NCI-H2171 treated with DMSO at 0.1 percent for 48 hours (cell line): ENCODE data around the gene GSE1.
A peak's percentile ranks its signal among the peaks of the same experiment; 100 is the strongest.

ENCODE experiments used
- DNase-seq: peaks from one replicate; lab custom pipeline; 2025; lab: John Stamatoyannopoulos, UW

The GSE1 gene

DNA sequence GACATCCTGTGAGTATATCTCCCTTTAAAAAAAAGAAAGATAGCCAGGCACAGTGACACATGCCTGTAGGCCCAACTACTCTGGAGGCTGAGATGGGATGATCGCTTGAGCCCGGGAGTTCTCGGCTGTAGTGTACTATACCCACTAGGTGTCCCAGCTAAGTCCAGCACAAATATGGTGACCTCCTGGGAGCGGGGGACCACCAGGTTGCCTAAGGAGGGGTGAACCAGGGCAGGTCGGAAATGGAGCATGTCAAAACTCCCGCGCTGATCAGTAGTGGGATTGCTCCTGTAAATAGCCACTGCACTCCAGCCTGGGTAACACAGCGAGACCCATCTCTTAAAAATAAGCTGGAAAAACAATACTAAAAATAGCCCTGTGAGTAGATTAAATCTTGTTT, 46.2 kb downstream of the GSE1 start:
- no peak for DNase-seq

DNA sequence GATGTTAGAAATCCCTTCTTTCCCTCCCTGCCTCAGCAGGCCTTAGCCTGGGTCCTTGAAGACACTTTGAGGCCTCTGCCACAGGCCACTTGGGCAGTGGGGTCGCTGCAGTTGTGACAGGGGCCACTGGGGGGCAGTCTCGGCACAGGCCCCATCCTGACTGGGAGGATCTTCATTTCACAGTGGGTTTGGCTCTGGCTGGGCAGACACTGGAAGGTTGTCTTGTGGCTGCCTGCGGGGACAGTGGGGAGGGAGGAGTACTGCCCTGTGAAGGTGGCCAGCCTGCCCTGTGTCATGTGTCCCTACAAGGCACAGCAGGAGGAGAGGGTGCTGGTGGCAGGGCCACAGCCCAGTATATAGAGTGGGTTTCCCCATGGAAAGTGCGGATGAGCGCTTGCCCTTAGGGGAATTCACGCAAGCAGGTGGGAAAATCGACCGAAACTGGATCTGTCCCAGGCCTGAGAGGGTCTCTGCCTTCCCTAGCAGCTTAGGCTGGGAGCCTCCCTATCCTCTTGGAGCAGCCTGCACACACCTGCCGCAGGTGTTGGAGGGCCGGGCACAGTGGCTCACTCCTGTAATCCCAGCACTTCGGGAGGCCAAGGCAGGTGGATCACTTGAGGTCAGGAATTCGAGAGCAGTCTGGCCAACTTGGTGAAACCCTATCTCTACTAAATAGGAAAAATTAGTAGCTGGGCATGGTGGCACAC, 46.8 kb downstream of the GSE1 start:
- peak; percentile 47 for DNase-seq

DNA sequence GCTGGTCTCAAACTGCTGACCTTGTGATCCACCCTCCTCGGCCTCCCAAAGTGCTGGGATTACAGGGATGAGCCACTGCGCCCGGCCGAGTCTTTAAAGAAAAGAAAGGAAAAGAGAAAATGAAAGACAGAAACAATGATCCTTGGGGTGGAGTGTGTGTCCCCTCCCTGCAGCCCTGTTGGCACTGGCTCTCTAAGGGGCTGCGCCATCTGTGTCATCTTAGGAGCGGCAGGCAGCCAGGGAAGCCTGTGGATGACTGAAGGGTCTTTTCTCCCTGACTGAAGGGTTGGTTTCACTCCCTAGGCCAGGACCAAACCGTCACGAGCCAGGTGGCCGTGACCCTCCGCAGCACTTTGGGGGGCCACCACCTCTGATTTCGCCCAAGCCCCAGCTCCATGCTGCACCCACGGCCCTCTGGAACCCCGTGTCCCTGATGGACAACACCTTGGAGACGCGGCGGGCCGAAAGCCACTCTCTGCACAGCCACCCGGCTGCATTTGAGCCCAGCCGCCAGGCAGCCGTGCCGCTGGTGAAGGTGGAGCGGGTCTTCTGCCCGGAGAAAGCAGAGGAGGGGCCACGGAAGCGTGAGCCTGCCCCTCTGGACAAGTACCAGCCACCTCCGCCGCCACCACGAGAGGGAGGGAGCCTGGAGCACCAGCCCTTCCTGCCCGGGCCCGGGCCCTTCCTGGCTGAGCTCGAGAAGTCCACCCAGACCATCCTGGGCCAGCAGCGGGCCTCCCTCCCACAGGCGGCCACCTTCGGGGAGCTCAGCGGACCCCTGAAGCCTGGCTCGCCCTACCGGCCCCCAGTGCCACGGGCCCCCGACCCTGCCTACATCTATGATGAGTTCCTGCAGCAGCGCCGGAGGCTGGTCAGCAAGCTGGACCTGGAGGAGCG, 48.0 kb downstream of the GSE1 start:
- no peak for DNase-seq

DNA sequence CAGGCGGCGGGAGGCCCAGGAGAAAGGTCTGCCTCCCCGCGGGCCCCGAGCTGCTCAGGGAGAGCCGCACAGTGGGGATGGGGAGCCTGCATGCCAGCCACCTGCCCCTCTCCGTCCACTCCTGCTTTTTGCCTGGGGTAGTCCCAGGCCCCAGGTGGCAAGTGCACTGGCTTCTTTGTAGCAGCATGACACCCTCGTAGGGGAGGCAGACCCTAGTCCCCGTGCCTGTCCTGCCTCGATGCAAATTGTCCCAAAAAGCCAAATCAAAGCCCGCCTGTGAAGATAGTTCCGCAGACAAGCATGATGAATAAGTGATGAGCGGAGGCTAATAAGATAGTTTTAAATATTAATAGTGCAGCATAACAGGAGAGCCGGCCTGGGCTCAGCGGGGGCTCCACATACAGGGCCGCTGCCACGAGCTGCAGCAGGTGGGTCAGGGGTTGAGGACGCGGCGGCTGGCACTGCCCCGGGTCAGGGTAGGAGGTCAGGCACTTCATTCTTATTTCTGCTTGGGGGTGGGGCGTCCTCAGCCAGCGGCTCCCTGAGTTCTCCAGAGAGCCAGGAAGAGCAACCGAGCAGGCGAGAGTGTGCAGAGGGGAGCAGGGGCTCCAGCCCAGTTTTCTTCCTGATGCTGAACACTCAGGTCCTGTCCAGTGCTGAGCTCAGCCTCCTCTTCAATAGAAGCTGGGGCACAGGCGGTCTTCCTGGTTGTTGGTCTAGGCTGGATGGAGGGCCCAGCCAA, 48.8 kb downstream of the GSE1 start:
- no peak for DNase-seq

DNA sequence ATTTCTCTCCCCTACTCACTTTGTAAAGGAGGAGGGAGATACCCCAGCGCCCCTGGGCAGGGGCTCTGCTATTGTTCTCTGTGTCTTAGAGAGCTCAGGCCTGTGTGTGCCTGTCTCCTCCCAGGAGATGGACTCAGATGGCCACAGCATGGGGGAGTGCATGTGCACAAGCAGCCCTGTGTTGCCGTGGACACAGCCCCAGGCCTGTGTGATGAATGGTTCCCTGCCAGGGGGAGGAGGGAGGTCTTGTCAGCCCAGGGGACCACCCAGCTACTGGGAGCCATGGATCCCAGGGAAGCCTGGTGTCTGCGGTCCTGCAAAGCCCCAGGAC, 49.3 kb downstream of the GSE1 start:
- DNase-seq = no peak

DNA sequence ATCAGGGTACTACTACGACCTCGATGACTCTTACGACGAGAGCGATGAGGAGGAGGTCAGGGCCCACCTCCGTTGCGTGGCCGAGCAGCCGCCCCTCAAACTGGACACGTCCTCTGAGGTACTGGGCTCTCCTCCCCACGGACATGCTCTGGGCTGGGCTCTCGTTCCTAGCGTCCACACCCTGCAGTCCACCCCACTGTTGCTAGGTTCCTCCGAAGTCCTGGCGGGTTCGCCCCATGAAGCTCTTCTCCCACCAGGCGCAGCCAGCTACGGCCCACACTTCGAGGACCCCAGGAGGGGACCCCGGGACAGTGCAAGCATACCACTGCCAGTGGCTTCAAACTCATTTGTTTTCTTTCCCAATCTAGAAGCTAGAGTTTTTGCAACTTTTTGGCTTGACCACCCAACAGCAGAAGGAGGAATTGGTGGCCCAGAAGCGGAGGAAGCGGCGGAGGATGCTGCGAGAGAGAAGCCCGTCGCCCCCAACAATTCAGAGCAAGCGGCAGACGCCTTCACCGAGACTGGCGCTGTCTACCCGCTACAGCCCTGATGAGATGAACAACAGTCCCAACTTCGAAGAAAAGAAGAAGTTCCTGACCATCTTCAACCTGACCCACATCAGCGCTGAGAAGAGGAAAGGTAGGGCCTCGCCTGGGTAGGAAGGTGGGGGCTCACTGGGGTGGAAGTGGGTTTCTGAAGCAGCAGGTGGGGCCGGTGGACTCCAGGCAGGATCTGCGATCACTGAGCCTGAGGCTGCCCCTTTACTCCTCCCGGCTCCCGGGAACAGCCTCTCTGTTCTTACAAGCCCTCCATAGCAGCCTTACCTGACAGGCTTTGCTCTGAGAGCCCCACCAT, 50.1 kb downstream of the GSE1 start:
- no peak for DNase-seq

DNA sequence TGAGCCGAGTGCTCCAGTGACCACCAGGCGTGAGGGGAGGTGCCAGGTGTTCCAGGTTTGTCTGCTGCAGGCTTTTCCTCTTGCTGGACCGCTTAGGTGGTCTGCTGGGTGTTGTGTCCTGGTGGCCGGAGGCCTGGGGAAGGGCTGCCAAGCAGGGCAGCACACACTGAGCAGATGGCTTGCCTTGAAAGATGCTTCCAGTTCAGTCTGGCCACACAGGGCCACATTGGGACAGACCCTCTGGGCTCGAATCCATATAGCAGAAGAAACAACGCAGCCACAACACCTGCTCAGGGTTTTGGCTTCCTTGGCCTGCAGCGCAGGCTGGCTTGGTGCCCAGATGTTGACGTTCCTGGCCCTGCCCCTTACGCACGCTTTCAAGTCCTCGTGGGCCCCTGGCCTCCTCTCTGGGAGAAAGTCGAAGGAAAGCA, 50.8 kb downstream of the GSE1 start:
- DNase-seq = peak; percentile 71

DNA sequence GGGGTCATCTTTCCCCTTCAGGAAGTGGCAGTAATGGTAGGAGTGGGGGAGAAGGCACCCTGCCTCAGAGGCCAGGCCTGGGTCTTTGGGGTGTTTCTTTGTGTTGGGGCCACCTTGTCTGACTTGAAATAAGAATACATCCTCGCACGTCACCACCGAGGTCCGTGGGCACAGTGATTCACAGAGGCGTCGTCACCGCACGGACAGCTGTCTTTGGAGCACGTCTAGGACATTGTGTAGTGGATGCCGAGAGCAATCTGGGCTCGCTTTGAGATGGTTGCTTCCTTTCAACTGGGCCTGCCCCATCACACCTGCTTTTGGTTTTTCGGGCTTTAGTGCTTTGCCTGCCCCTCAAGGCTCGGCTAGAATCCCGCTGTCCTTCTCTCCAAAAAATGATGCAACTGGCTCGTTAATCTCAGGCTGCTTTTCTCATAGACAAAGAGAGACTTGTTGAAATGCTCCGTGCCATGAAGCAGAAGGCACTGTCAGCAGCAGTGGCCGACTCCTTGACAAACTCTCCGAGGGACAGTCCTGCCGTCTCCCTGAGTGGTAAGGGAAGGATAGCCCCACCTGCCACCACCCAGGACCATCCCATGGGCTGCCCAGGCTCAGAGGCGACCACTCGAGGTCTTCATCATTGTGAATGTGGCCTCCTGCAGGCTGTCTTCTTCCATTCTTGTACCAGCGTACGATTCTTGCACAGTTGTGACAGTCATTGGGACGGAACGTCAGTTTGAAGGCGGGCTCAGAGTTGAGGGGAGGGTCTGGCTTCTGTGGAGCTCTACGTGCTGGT, 51.7 kb downstream of the GSE1 start:
- DNase-seq = no peak

DNA sequence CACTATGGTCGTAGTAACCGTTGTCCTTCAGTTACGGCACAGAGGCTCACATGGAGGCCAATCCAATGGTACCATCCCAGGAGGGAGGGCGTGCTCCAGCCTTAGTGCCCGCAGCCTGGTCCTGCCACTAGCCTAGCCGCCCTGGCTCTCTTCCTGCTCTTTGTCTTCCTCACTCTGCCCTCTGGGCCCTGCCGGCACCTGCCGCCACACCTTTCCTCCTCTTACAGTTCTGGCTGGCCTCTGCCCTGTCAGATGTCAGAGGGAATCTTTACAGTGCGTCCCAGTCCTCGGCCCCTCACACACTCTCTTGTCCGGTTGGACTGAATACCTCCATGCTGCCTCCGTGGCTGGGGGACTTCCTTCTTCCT, 52.2 kb downstream of the GSE1 start:
- no peak for DNase-seq

DNA sequence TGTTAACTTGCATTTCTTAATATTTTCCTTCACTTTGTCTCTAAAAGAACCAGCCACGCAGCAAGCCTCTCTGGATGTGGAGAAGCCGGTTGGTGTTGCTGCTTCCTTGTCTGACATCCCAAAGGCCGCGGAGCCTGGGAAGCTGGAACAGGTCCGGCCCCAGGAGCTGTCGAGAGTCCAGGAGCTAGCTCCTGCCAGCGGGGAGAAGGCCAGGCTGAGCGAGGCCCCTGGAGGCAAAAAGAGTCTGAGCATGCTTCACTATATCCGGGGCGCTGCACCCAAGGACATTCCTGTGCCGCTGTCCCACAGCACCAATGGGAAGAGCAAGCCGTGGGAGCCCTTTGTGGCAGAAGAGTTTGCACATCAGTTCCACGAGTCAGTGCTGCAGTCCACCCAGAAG, 52.8 kb downstream of the GSE1 start:
- DNase-seq = no peak

DNA sequence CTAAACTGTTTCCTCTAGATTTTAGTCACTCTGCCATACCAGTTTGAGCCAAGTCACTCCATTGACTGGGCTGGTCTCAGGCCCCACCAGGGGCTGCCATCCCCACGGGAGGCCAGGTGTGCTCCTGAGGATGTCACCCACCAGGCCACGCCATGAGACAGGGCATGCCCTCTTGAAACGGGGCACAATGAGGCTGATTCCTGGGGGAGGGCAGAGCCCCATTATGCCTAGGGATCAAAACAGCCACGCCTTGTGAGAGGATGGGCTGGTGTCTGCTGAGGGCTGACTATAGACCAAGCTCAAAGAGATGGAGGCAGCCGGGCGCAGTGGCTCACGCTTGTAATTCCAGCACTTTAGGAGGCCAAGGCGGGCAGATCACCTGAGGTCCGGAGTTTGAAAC, 54.1 kb downstream of the GSE1 start:
- no peak for DNase-seq

DNA sequence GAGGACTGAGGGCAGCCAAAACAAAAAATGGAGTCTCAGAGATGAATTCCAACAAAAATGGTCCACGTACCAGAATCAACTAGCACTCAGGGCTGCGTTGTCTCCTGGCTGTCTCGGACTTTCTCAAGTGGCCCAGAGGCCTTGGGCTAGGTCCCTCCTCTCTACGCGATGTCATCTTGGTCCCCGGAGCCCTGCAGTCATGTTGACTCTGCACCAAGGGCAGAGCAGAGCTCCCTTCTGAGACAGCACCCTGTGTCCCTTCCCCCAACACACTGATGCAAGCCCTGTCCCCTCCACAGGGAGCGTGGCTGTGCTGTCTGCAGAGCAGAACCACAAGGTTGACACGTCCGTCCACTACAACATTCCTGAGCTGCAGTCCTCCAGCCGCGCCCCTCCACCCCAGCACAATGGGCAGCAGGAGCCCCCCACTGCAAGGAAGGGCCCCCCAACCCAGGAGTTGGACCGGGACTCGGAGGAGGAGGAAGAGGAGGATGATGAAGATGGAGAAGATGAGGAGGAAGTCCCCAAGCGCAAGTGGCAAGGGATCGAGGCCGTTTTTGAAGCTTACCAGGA, 54.8 kb downstream of the GSE1 start:
- no peak for DNase-seq

DNA sequence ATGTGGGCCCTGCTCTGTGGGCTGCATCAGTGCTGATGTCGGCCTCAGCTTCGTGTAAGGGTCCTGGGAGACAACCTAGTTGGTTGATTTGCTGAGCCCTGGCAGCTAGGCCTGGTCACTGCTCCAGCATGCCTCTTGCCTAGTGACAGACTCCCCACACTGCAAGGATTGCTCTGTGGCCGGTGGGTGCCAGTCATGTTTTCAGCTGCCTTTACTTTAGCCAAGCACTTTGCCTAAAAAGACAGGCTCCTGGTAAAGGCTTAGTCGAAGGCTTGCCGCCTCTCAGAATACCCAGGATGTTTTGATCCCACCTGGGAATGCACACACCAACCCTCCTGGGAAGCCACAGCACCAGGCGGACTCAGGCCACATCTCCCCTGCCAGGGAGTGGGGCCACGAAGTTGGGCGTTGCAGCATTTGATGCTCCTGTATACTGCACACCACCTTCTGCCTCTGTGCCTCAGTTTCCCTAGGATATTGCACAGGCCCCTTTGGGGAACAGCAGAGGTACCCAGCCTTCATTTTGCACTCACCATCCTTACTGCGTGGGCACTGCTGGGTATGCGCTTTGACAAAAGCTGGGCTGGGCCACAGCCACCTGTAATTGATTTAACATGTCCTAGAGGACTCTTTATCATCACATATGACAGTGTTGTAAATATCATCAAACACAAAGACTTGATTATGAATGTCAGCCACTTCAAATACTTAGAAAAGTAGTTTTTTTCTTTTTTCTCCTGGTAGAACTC, 55.7 kb downstream of the GSE1 start:
- no peak for DNase-seq

DNA sequence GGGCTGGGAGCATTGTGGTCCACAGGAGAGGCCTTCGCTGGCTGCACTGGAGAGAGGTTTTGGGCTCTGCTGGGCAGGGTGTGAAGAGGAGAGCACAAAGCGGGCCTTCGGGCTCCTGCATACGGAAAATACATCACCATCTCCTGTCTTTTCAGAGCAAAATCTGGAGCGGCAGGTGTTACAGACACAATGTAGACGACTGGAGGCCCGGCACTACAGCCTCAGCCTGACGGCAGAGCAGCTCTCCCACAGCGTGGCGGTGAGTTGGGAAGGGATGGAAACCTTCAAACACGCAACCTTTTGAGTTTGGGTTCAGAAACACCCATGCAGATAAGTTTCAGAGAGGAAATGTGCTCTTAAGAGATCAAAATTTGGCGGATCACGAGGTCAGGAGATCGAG, 57.7 kb downstream of the GSE1 start:
- DNase-seq = no peak

DNA sequence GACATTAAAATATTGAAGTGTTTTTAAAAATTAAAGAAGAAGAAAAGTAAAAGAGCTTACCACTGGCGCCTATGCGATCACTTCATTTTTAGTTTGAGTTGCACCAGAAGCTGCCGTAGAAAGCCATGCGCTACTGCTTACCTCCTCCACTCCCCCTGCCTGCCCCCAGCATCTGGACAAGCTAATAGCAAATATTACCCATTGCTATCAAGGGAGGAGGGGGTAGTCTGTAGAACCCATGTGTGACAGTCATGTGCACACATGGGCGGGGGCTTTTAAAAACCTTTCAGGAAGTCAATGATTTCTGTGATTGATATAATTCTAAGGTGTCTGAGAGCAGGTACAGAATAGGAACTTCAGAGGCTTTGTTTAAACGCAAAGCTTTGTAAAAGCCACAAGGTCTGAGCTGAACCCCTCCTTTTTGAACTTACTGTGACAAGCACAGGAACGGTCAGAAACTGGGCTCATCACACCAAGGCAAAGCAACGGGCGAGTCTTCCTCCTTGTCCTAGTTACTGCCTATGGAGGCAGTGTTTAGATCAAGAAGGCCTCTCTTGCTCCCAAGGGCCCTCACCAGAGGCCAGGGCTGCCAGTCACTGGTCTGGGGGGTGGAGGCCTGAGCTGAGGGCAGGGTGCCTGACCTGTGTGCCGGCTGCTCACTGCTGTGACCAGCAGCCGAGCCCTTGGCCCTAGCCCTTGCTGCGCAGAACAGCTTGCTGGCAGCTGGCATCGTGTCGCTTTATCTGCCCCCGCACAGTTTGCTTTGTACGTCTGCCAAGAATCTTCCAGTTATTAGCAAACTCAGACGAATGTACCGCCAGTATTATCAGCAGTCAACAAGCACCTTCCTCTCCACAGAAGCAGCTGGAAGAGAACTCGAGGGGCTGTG, 60.7 kb downstream of the GSE1 start:
- peak; percentile 91 for DNase-seq

DNA sequence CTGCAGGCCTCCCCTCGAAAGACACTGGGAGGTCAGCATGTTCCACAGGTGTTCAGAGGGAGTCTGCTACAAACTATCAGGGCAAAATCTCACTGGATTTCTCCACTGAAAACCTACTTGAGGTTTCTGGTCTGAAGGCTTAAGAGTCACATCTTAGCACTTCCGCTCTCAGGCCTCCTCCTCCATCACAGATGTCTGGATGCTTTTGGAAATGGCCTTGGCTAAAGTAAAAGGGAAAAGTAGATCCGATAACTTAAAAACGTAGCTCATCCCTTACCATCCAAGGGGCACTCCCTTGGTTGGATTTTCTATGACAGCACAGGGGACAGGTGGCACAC, 61.3 kb downstream of the GSE1 start:
- no peak for DNase-seq

DNA sequence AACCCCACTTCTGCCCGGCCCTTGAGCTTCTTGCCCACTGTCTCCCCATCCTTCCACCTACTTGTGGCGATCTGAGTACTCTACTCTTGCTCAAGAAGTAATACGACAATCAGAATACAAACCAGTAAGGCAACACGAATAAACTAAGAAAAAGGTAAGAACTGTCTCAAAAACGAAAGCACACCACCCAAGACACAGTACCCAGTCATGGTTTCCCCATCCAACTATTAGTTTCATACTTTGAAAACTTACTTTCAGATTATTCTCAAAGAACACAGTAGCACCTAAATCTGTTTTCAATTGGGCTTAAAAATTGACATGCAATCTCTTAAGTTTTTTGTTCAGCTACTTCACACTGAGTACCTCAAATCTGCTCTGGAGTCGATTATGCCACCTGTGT, 61.7 kb downstream of the GSE1 start:
- no peak for DNase-seq

DNA sequence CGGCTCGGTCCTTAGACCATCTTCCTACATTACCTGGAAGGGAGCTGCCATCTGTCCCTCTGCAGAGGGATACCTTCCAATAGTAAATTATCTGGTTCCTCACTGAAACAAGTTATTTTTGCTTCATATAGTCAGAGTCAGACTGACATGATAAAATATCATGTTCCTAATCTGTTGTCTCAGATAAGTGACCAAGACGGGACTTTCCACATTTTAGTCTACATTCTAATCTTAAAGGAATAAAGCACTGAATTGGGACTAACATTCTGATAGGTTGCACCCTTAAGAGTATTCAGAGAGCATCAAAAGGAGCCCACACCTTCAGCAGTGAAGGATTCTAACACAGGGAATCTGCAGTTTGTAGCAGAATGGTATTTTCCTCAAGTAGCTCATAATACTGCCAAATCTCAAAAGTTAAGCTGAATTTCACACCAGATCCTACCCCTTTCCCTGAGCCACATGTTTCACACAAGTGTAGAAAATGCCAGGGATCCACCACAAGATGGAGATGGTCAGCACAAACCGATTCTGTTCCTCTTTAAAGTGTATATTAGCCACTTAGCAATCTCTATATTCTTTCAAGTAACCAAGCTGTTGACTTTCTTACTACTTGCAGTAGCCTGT, 62.2 kb downstream of the GSE1 start:
- DNase-seq = peak; percentile 50

DNA sequence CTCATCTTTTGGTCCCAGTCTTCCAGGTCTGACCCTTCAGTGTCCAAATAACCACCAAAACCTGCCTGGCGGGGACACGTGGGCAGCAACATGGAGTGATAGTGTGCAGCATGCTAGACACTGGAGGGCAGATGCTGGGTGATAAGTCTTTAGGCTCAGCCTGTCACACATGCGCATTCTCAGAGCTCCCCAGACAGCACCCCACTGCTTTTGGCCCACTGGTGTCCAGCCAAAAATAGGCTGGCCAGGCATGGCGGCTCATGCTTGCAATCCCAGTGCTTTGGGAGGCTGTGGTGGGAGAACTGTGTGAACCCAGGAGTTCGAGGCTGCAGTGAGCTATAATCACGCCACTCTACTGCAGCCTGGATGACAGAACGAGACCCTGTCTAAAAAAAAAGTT, 63.3 kb downstream of the GSE1 start:
- no peak for DNase-seq
